Fibroblast of lung (primary cell): Measurements from ENCODE around the gene DRGX. TPM values are rescaled to one million over a fixed set of nuclear protein-coding genes. Genes with fewer than 3 reads are reported as not detected.

Source experiments
- DNase-seq, 2 donors: peaks; one replicate each; pipeline versions ENCODE4 v3.0.0 to v3.0.0-alpha.2; 2010; ENCODE audit warnings: low read depth in 2 of 2
- H2AFZ ChIP-seq: 2 replicates; pipeline ENCODE4 v1.5.1; 2012; ENCODE audit warnings: low read length, control low read depth, inconsistent platforms
- H3K27ac ChIP-seq: 2 replicates; pipeline ENCODE4 v1.5.1; 2011; ENCODE audit warnings: low read length, control low read depth; ENCODE audit not compliant: insufficient read depth
- H3K27me3 ChIP-seq: 2 replicates; pipeline ENCODE4 v1.5.1; 2011; ENCODE audit warnings: mild to moderate bottlenecking, low read length; ENCODE audit not compliant: control insufficient read depth, insufficient read depth
- H3K36me3 ChIP-seq: 2 replicates; pipeline ENCODE4 v1.5.1; 2011; ENCODE audit warnings: low read length; ENCODE audit not compliant: control insufficient read depth, insufficient read depth
- H3K4me1 ChIP-seq: 2 replicates; pipeline ENCODE4 v1.5.1; 2011; ENCODE audit warnings: low read length; ENCODE audit not compliant: control insufficient read depth, insufficient read depth; ENCODE audit errors: extremely low read depth
- H3K4me2 ChIP-seq: 2 replicates; pipeline ENCODE4 v1.5.1; 2011; ENCODE audit warnings: low read length, control low read depth; ENCODE audit not compliant: insufficient read depth; ENCODE audit errors: extremely low read depth
- H3K4me3 ChIP-seq, 4 experiments: fragments of 200-600 bp in 1 of 4; sonication (generic) in 1 of 4; replicated peaks in 1 of 4; 2 replicates each; pipeline ENCODE4 v1.5.1; 2011 to 2016; ENCODE audit warnings: low read length in 4 of 4, low read depth in 3 of 4, mild to moderate bottlenecking in 3 of 4, control low read depth in 2 of 4, inconsistent platforms in 1 of 4, mixed read lengths in 1 of 4; ENCODE audit not compliant: insufficient read depth in 1 of 4; ENCODE audit errors: control extremely low read depth in 1 of 4
- H3K79me2 ChIP-seq: 2 replicates; pipeline ENCODE4 v1.5.1; 2012; ENCODE audit warnings: mild to moderate bottlenecking, low read length, inconsistent platforms; ENCODE audit not compliant: control insufficient read depth, insufficient read depth
- H3K9ac ChIP-seq: 2 replicates; pipeline ENCODE4 v1.5.1; 2011; ENCODE audit warnings: mild to moderate bottlenecking, low read length, control low read depth; ENCODE audit not compliant: insufficient read depth
- H3K9me3 ChIP-seq: 2 replicates; pipeline ENCODE4 v1.5.1; 2012; ENCODE audit warnings: low read depth, low read length; ENCODE audit not compliant: control insufficient read depth, insufficient read depth
- H4K20me1 ChIP-seq: 2 replicates; pipeline ENCODE4 v1.5.1; 2011; ENCODE audit warnings: low read length; ENCODE audit not compliant: control insufficient read depth, insufficient read depth; ENCODE audit errors: extremely low read depth
- CTCF ChIP-seq, 2 donors: IDR thresholded peaks in 1 of 2; conservative IDR thresholded peaks in 1 of 2; 1 replicate in 1 of 2; 2 replicates in 1 of 2; pipeline ENCODE4 v1.5.1; 2011 to 2012; ENCODE audit warnings: low read length in 2 of 2, control low read depth in 1 of 2, inconsistent platforms in 1 of 2, low read depth in 1 of 2, mild to moderate bottlenecking in 1 of 2
- EZH2 ChIP-seq: IDR thresholded peaks from 2 replicates; pipeline ENCODE4 v1.5.1; 2012; ENCODE audit warnings: low read length, control low read depth, mild to moderate bottlenecking; ENCODE audit errors: missing control alignments
- polyA plus RNA-seq, 2 donors: library from polyadenylated mRNA; depleted of rRNA in 1 of 2; stranded (reverse) in 1 of 2; unstranded in 1 of 2; fragments of >200 nt; gene quantifications; 2 replicates each; pipeline ENCODE4 v1.2.1, GENCODE V29; 2011 to 2012; ENCODE audit warnings: missing spikeins in 1 of 2
- total RNA-seq: library from RNA; depleted of rRNA; stranded (reverse); fragments of >200 nt; gene quantifications from 2 replicates; pipeline ENCODE4 v1.2.1, GENCODE V29; 2014

Gene DRGX
- total and polyA plus RNA-seq, 2 donors (not counting 1 experiment from before 2014, with no cell fraction given) = 0.11 TPM; not detected in 1

DNA sequence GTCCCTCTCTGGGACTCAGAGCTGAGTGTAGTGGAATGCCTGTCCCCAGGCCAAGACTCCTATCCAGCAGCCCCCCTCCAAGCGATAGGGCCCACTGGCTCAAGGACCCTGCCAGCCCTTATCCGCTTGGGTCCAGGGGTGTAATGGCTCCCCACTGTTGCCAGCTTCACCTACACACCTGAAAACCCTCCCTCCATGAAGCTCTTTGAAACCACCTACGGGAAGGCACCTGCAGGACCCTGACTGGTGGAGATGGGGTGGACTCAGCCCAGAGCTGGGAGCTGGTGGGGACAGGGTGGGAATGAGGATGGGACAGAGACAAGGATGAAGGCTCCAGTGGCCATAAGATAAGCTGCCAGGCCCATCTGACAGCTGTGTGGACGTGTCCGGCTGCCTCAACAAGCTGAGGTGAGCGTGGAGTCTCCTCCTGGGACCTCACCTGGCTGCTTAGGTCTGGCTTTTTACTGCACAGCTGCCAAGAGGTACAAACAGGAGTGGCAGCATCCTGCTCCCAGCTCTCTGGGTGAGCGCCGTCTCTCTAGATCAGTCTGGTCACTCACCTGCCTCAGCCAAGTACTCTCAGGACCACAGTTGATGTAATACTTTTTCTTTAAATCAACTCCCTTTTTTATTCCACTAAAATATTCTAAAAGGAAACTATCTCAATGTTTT lies 41.9 kb downstream of the DRGX start:
- Histone ChIP-seq H3K4me2 (no peak overlapping the region), H3K4me3 (no peak overlapping the region), H3K9ac (no peak overlapping the region), H4K20me1 (no peaks in the 10 kb centered on the region), H2AFZ (no peak overlapping the region), H3K27ac (no peak overlapping the region), H3K9me3 (no peaks in the 10 kb centered on the region), H3K27me3 (no peaks in the 10 kb centered on the region), H3K36me3 (no peaks in the 10 kb centered on the region), H3K4me1 (no peaks in the 10 kb centered on the region), H3K79me2 (no peaks in the 10 kb centered on the region)
- no peak for TF ChIP-seq CTCF (conservative IDR thresholded peaks at IDR 0.05 in 1 of 2, IDR thresholded peaks at IDR 0.05 in 1 of 2; ENCODE audit: low read depth in 1 of 2, low read length in 2 of 2)
- no peak for TF ChIP-seq EZH2
- DNase-seq = no peak

GRCh38 chr10:49353026-49353894 lies 42.6 kb downstream of the DRGX start:
- Histone ChIP-seq H2AFZ (no peak overlapping the region), H4K20me1 (no peaks in the 10 kb centered on the region), H3K4me2 (no peak overlapping the region), H3K4me3 (no peak overlapping the region), H3K27ac (no peak overlapping the region), H3K79me2 (no peaks in the 10 kb centered on the region), H3K4me1 (no peaks in the 10 kb centered on the region), H3K9me3 (no peaks in the 10 kb centered on the region), H3K9ac (no peak overlapping the region), H3K36me3 (no peaks in the 10 kb centered on the region), H3K27me3 (no peaks in the 10 kb centered on the region)
- DNase-seq = no peak
- TF ChIP-seq EZH2 (no peak), CTCF (conservative IDR thresholded peaks at IDR 0.05 in 1 of 2, IDR thresholded peaks at IDR 0.05 in 1 of 2; ENCODE audit: low read depth in 1 of 2, low read length in 2 of 2) (no peak)

DNA sequence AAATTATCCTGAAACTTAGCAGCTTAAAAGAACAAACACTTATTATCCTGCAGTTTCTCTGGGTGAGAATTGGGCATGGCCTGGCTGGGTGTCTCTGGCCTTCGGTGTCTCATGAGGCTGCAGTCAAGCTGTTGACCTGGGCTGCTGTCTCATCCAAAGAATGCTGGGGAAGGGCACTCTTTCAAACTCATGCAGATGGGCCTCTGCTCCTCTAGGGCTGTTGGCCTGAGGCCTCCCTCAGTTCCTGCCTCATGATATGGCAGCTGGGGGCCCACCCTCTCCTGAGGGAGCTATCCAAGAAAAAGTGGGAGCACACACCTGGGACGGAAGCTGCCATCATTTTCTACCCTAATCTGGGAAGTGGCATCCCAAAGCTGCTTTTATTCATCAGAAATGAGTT lies 43.6 kb downstream of the DRGX start:
- DNase-seq = no peak
- Histone ChIP-seq H3K79me2 (no peaks in the 10 kb centered on the region), H3K4me2 (no peak overlapping the region), H3K36me3 (no peaks in the 10 kb centered on the region), H2AFZ (no peak overlapping the region), H3K27me3 (no peaks in the 10 kb centered on the region), H4K20me1 (peaks cover under 1% of the 10 kb centered on the region), H3K27ac (no peak overlapping the region), H3K4me3 (no peak overlapping the region), H3K9ac (no peak overlapping the region), H3K4me1 (no peaks in the 10 kb centered on the region), H3K9me3 (no peaks in the 10 kb centered on the region)
- no peak for TF ChIP-seq EZH2
- no peak for TF ChIP-seq CTCF (conservative IDR thresholded peaks at IDR 0.05 in 1 of 2, IDR thresholded peaks at IDR 0.05 in 1 of 2; ENCODE audit: low read depth in 1 of 2, low read length in 2 of 2)
